ENCODE results near the gene ZBTB5. TPM values are rescaled to one million over a fixed set of nuclear protein-coding genes. Genes with fewer than 3 reads are reported as not detected.
A peak's percentile ranks its signal among the peaks of the same experiment; 100 is the strongest.
"Not testable (repeated sequence)": the region's sequence is repeated elsewhere in the genome, so short reads cannot be mapped to it uniquely, and the experiment has no call there.

The ZBTB5 gene, protein sequence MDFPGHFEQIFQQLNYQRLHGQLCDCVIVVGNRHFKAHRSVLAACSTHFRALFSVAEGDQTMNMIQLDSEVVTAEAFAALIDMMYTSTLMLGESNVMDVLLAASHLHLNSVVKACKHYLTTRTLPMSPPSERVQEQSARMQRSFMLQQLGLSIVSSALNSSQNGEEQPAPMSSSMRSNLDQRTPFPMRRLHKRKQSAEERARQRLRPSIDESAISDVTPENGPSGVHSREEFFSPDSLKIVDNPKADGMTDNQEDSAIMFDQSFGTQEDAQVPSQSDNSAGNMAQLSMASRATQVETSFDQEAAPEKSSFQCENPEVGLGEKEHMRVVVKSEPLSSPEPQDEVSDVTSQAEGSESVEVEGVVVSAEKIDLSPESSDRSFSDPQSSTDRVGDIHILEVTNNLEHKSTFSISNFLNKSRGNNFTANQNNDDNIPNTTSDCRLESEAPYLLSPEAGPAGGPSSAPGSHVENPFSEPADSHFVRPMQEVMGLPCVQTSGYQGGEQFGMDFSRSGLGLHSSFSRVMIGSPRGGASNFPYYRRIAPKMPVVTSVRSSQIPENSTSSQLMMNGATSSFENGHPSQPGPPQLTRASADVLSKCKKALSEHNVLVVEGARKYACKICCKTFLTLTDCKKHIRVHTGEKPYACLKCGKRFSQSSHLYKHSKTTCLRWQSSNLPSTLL
- total RNA-seq = 10 to 100 TPM; 12.9 to 13.2 TPM
- under 1 TPM; 0.50 to 0.83 (median 0.64) TPM for polyA plus RNA-seq
- total RNA-seq = 16.0 to 31.8 (median 24.3) reads per million in 6 experiments

DNA sequence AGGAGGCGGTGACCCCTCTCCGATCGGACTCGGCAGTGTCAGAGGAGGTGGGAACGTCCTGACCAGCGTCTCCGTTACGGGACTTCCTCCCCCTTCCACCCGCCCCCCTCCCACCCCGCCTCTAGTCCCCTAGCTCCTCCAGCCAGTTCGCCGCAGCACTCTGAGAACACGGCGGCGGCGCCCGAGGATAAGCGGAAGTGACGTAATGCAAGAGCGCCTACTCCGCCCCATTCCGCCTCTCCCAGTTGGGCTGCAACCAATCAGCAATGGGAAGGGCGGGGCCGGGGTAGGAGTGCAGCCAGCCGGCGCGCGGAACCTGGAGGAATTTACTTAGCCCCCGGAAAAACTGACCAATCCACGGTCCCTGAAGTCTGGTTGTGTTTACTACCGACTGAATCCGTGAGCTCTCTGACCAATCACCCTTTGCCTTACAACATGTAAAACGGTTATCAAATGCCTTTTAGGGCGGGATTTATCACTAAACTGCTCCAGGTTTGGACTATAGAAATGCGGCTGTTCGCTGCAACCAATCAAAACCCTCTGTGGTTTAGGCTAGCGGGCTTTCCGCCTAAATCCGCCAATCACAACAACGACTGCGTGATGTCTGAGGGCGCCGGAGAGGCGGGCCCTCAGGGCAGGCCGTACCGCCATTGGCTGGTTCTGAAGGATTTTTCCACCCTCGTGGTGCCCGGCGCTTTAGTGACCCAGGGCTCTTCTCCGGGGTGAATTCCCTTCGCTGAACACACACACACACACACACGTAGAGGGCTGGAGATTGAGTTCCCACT is at the start of gene ZBTB5:
Gene ZBTB5 (minus strand): TSS at position 202 of the 788 bp plus-strand sequence. CDS start 22,899 bp downstream, outside the sequence.
- H3K4me3 Mint-ChIP-seq = peak within 1 kb of the TSS; percentile 94 to 98 (median 96)
- H3K4me1 Mint-ChIP-seq = peaks cover 20 to 46% (median 39%) of the 10 kb centered on the region in 4 donors
- peak within 1 kb of the TSS; percentile 93 to 99 (median 98) for H3K27ac Mint-ChIP-seq
- POLR2A ChIA-PET = interaction anchor here (0.6 to 3.4 kb wide), 12 partner anchors 21 to 1019 kb away, joined by 3 to 56 read pairs (median 3); partner anchors contain the start of genes EXOSC3, FBXO10, GRHPR and POLR1E
- ATAC-seq (peak; percentile 81), DNase-seq (peak; percentile 96 to 100 (median 99))
- H3K27me3 Mint-ChIP-seq = no peaks in the 10 kb centered on the region
- H3K9me3 Mint-ChIP-seq = no peaks in the 10 kb centered on the region
- H3K36me3 Mint-ChIP-seq = peaks cover 0 to 5% (median 1%) of the 10 kb centered on the region in 3 donors

- Mint-ChIP-seq H3K36me3 (no peaks in the 10 kb centered on the region), H3K27me3 (peaks cover 0 to 1% (median 0%) of the 10 kb centered on the region in 5 donors), H3K9me3 (no peaks in the 10 kb centered on the region), H3K27ac (peak overlapping the region in 1 of 10 donors; percentile 36), H3K4me3 (no peak overlapping the region), H3K4me1 (peaks cover 0 to 5% (median 1%) of the 10 kb centered on the region in 4 donors)
- DNase-seq = no peak
- no peak for ATAC-seq
- POLR2A ChIA-PET = no interaction called here
Observed at GRCh38 chr9:37514999-37515398, 49.7 kb upstream of the ZBTB5 start.

GRCh38 chr9:37514415-37514814 is 49.2 kb upstream of the ZBTB5 start:
- H3K4me3 Mint-ChIP-seq, H3K4me1 Mint-ChIP-seq, DNase-seq, H3K27ac Mint-ChIP-seq, H3K36me3 Mint-ChIP-seq, H3K9me3 Mint-ChIP-seq, POLR2A ChIA-PET, ATAC-seq, H3K27me3 Mint-ChIP-seq: not testable (repeated sequence)

DNA sequence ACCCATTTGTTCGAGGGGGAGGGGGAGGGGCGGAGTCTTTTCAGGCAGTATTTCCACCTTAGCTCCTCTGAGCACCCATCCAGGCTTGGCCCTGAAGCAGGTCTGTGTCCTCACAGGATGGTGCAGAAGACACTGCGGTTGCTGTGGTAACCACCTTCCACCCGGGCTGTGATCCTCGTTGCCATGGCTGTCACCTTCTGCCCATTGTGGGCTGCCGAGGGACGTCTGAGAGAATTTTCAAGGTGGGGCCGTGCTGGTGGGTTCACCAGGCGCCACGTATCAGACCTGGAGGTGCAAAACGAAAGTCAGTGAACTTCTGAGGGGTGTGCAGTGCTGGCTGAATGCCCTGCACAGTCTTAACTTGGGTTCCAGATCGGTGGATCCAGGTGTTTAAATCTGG is 47.2 kb upstream of the ZBTB5 start:
- H3K27ac Mint-ChIP-seq = peak overlapping the region in 2 of 10 donors; percentile 29 to 58
- no peaks in the 10 kb centered on the region for H3K9me3 Mint-ChIP-seq
- H3K27me3 Mint-ChIP-seq = no peaks in the 10 kb centered on the region
- H3K36me3 Mint-ChIP-seq = peaks cover 0 to 10% (median 0%) of the 10 kb centered on the region in 3 donors
- no peak for ATAC-seq
- peaks cover 0 to 5% (median 2%) of the 10 kb centered on the region in 4 donors for H3K4me1 Mint-ChIP-seq
- H3K4me3 Mint-ChIP-seq = peak overlapping the region in 1 of 10 donors; percentile 26
- POLR2A ChIA-PET = no interaction called here
- DNase-seq = peak in 3 of 10 donors; percentile 4 to 55 (median 5)

DNA sequence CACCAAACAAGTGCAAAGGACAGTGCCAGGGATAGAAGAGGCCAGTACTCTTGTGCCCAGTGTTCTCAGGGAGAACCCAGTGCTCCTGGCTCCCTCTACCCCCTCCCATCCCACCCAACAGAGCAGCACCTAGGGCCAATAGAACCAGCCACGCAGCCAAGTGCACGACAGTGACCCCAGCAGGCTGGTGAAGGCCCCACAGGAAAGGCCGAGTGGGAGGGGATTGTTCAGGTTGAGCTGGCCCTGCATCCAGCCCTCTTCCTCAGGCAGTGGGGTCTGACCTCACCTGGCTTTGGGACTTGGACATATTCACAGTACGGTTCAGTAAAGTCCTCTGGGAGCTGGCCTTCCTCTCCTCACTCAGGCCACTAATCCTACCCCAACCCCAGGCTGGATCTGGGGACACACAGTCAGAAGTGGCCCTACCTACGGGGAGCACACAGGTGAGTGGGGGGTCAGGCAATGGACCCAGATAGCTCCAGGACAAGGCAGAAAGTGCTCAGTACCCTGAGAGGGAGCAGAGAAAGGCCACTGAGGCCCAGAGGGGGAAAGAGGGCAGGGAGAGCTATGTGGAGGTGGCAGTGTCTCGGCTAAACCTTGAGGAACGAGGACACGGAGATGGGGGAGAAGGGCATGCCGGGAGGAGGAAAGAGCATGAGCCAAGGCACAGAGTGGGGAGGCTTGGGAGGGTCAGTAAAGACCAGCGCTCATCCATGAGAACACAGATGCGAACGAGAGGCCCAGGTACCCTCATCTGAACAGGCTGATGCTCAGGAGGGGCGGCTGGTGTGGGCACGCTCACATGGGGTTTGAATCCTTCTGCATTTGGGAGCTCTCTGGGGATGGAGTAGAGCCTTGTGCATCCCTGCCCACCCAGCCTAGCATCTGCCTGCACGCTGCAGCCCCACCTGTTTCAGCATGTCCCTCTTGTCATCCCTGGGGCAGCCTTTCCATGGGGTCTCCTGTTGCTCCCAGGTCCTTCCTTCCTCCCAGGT is 46.1 kb upstream of the ZBTB5 start:
- POLR2A ChIA-PET = no interaction called here
- Mint-ChIP-seq H3K4me1 (peaks cover 0 to 8% (median 3%) of the 10 kb centered on the region in 4 donors), H3K4me3 (peak overlapping the region in 1 of 10 donors; percentile 26), H3K27ac (peak overlapping the region in 3 of 10 donors; percentile 20 to 40 (median 34)), H3K36me3 (peaks cover 0 to 21% (median 0%) of the 10 kb centered on the region in 3 donors), H3K9me3 (no peaks in the 10 kb centered on the region), H3K27me3 (no peaks in the 10 kb centered on the region)
- ATAC-seq (no peak), DNase-seq (no peak)

DNA sequence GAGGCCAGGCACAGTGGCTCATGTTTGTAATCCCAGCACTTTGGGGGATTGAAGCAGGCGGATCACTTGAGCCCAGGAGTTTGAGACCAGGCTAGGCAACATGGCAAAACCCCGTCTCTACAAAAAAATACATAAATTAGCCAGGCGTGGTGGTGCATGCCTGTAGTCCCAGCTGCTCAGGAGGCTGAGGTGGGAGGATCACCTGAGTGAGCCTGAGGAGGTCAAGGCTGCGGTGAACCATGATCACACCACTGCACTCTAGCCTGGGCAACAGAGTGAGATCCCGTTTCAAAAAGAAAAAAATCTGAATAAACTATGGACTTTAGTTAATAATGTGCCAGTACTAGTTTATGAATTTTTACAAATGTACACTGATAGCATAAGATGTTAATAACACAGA is 44.8 kb upstream of the ZBTB5 start:
- Mint-ChIP-seq H3K36me3 (peaks cover 0 to 28% (median 0%) of the 10 kb centered on the region in 3 donors), H3K4me1 (peaks cover 0 to 10% (median 3%) of the 10 kb centered on the region in 4 donors)
- H3K27ac Mint-ChIP-seq, H3K27me3 Mint-ChIP-seq, ATAC-seq, H3K4me3 Mint-ChIP-seq, H3K9me3 Mint-ChIP-seq, POLR2A ChIA-PET, DNase-seq: not testable (repeated sequence)

- H3K4me3 Mint-ChIP-seq = no peak overlapping the region
- H3K27ac Mint-ChIP-seq = peak overlapping the region in 2 of 10 donors; percentile 34 to 74
- H3K27me3 Mint-ChIP-seq = no peaks in the 10 kb centered on the region
- H3K4me1 Mint-ChIP-seq = peaks cover 0 to 9% (median 3%) of the 10 kb centered on the region in 4 donors
- peaks cover 0 to 32% (median 0%) of the 10 kb centered on the region in 3 donors for H3K36me3 Mint-ChIP-seq
- DNase-seq (no peak), ATAC-seq (no peak)
- POLR2A ChIA-PET = interaction anchor here (1.0 kb wide), 1 partner anchor 21 kb away, joined by 3 read pairs; no protein-coding TSS in a partner anchor
- H3K9me3 Mint-ChIP-seq = no peaks in the 10 kb centered on the region
Observed at GRCh38 chr9:37509536-37509935, 44.3 kb upstream of the ZBTB5 start.

GRCh38 chr9:37508834-37509206 is 43.6 kb upstream of the ZBTB5 start:
- Mint-ChIP-seq H3K27me3 (no peaks in the 10 kb centered on the region), H3K4me3 (no peak overlapping the region), H3K9me3 (no peaks in the 10 kb centered on the region), H3K4me1 (peaks cover 2 to 13% (median 5%) of the 10 kb centered on the region in 4 donors), H3K36me3 (peaks cover 0 to 39% (median 0%) of the 10 kb centered on the region in 3 donors), H3K27ac (peak overlapping the region in 4 of 10 donors; percentile 33 to 68 (median 34))
- peak in 1 of 10 donors; percentile 5 for DNase-seq
- POLR2A ChIA-PET = interaction anchor here (1.0 kb wide), 1 partner anchor 22 kb away, joined by 3 read pairs; no protein-coding TSS in a partner anchor
- ATAC-seq = peak; percentile 22 to 61

DNA sequence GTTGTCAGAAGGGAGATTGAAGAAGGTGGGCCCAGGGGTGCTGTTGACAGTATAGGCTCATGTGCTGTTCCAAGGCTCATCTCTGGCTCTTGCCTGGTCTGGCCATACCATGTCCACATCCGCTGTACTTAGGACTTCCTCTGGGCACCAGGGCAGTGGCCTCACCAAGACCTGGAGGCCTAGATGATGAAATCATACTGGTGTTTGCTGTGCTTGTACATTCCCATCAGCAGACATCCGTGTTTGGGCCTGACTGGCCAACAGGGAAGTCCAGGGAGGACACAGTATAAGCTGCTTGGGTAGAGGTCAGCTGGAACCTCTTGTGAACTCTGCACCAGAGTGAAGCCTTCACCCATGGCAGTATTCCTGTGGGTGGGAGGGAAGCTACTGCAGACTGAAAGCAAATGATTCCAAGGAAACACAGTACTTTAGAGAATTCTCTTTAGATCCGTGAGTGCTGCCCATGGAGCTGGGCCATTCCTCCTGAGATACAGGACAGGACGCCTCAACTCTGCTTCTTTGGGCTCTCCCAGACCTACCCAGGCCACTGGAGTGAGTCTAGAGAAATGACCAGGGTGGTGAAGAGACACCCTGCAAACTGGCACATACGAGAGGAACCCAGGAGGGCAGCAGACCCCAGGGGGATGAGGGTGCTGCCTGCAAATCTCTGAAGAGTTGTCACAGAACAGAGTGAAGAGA is 43.0 kb upstream of the ZBTB5 start:
- POLR2A ChIA-PET = no interaction called here
- Mint-ChIP-seq H3K27me3 (no peaks in the 10 kb centered on the region), H3K4me1 (peaks cover 7 to 18% (median 10%) of the 10 kb centered on the region in 4 donors), H3K27ac (peak overlapping the region in 4 of 10 donors; percentile 19 to 78 (median 51)), H3K36me3 (peaks cover 0 to 45% (median under 1%) of the 10 kb centered on the region in 3 donors), H3K9me3 (no peaks in the 10 kb centered on the region), H3K4me3 (no peak overlapping the region)
- DNase-seq (no peak), ATAC-seq (no peak)

DNA sequence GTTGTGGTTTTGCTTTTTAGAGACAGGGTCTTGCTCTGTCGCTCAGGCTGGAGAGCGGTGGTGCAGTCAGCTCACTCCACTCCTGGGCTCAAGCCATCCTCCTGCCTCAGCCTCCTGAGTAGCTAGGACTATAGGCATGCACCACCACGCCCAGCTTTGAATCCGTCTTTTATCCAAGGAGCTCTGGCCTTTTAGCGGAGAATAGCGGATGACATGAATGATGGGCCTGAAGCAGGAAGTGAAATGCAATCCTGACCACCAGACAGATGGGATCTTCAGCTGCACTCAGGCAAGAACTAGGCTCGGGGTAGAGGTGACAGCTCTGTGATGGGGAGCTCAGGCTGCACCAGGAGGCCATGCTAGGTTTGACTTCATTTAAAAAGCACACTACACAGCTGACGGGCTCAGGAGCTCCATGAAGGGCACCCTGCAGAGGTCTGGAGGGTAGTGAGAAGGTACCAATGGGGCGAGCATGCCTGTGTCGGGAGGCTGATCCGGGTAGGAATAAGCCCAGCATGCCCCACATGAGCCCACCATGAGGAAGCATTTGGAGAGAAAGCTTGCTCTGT is 42.4 kb upstream of the ZBTB5 start:
- POLR2A ChIA-PET = no interaction called here
- H3K27ac Mint-ChIP-seq = peak overlapping the region in 6 of 10 donors; percentile 38 to 89 (median 64)
- no peak overlapping the region for H3K4me3 Mint-ChIP-seq

More for the DNA sequence above, 42.4 kb upstream of the ZBTB5 start:
- peaks cover 10 to 23% (median 15%) of the 10 kb centered on the region in 4 donors for H3K4me1 Mint-ChIP-seq
- no peaks in the 10 kb centered on the region for H3K9me3 Mint-ChIP-seq
- H3K27me3 Mint-ChIP-seq = no peaks in the 10 kb centered on the region
- ATAC-seq = no peak
- H3K36me3 Mint-ChIP-seq = peaks cover 0 to 51% (median 6%) of the 10 kb centered on the region in 3 donors
- no peak for DNase-seq
